HepG2 (cell line): Measurements from ENCODE around the gene AKAP12.

Experiments used
- CAMTA2 ChIP-seq: sonication (generic); formaldehyde crosslinking; IDR thresholded peaks from 2 replicates; pipeline ENCODE4 v1.4.0; 2020; ENCODE audit warnings: mild to moderate bottlenecking, missing genetic modification reagents, borderline replicate concordance
- JUN ChIP-seq: sonication (generic); formaldehyde crosslinking; IDR thresholded peaks from 2 replicates; pipeline ENCODE4 v1.4.0; 2020; ENCODE audit warnings: mild to moderate bottlenecking, missing genetic modification reagents
- NFIC ChIP-seq: IDR thresholded peaks from 2 replicates; pipeline ENCODE4 v1.6.1; 2012; ENCODE audit warnings: mild to moderate bottlenecking, low read length, inconsistent platforms
- PHF5A ChIP-seq: IDR thresholded peaks from one replicate; pipeline ENCODE4 v1.6.1; 2018; ENCODE audit warnings: low read depth, missing genetic modification reagents; ENCODE audit not compliant: unreplicated experiment
- TBX2 ChIP-seq: sonication (generic); formaldehyde crosslinking; IDR thresholded peaks from 2 replicates; pipeline ENCODE4 v1.5.0; 2020; ENCODE audit warnings: missing genetic modification reagents, mild to moderate bottlenecking, borderline replicate concordance
- ZNF225 ChIP-seq: sonication (generic); formaldehyde crosslinking; IDR thresholded peaks from 2 replicates; pipeline ENCODE4 v1.4.0; 2020; ENCODE audit warnings: mild to moderate bottlenecking, missing genetic modification reagents
- ZNF44 ChIP-seq: sonication (generic); formaldehyde crosslinking; IDR thresholded peaks from 2 replicates; pipeline ENCODE4 v1.5.1; 2020; ENCODE audit warnings: mild to moderate bottlenecking, missing genetic modification reagents
- ZNF543 ChIP-seq: sonication (generic); formaldehyde crosslinking; IDR thresholded peaks from 2 replicates; pipeline ENCODE4 v1.4.0; 2020; ENCODE audit warnings: mild to moderate bottlenecking, missing genetic modification reagents
- TF ChIP-seq, protein P1 (sequence below): sonication (generic); formaldehyde crosslinking; IDR thresholded peaks from 2 replicates; pipeline ENCODE4 v1.8.1; 2022; ENCODE audit warnings: mild to moderate bottlenecking, missing genetic modification reagents
- TF ChIP-seq, protein P2 (sequence below): sonication (generic); formaldehyde crosslinking; IDR thresholded peaks from 2 replicates; pipeline ENCODE4; 2020; ENCODE audit warnings: missing genetic modification reagents, mild to moderate bottlenecking, borderline replicate concordance

DNA sequence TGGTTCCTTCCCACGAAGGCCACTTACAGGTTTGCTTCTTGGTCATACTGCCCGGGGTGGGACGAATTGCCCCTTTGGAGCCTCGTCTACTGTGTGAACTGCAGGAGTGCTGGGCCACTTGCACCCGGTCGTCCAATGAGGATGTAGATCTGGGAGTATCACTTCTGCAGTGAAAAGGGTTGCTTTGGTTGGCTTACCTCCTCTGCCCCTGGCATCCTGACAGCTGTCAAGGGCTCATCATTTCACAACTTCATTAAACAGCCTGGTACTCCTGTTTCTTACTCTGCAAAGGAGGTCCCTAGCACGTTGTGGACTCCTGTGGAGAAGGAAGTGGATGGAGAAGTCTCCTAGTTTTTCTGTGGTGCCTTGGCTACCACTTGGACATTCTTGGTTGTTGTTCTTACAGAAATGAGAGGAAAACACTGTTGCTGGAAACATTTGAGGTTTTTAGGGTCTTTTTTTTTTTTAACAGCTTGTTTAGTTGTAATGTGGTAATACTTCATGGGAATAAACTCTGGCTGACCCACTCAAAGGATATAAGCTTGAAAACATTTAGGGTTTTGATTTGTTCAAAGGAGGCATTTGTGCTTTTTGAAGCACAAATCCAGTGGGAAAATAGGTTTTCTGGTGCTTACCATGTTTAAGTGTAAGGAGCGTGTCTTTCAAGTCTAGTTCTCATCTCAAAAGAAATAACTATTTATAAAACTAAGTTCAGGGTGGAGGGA is 60.7 kb downstream of the AKAP12 start:
- TF ChIP-seq JUN (no peak), PHF5A (CRISPR knock-in tag) (no peak), ZNF543 (CRISPR knock-in tag) (no peak), TBX2 (no peak), ZNF225 (CRISPR knock-in tag) (no peak), ZNF44 (CRISPR knock-in tag) (no peak), NFIC (no peak), CAMTA2 (CRISPR knock-in tag) (no peak)
- TF ChIP-seq, protein P1, sequence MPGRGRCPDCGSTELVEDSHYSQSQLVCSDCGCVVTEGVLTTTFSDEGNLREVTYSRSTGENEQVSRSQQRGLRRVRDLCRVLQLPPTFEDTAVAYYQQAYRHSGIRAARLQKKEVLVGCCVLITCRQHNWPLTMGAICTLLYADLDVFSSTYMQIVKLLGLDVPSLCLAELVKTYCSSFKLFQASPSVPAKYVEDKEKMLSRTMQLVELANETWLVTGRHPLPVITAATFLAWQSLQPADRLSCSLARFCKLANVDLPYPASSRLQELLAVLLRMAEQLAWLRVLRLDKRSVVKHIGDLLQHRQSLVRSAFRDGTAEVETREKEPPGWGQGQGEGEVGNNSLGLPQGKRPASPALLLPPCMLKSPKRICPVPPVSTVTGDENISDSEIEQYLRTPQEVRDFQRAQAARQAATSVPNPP (CRISPR knock-in tag) = no peak
- TF ChIP-seq, protein P2, sequence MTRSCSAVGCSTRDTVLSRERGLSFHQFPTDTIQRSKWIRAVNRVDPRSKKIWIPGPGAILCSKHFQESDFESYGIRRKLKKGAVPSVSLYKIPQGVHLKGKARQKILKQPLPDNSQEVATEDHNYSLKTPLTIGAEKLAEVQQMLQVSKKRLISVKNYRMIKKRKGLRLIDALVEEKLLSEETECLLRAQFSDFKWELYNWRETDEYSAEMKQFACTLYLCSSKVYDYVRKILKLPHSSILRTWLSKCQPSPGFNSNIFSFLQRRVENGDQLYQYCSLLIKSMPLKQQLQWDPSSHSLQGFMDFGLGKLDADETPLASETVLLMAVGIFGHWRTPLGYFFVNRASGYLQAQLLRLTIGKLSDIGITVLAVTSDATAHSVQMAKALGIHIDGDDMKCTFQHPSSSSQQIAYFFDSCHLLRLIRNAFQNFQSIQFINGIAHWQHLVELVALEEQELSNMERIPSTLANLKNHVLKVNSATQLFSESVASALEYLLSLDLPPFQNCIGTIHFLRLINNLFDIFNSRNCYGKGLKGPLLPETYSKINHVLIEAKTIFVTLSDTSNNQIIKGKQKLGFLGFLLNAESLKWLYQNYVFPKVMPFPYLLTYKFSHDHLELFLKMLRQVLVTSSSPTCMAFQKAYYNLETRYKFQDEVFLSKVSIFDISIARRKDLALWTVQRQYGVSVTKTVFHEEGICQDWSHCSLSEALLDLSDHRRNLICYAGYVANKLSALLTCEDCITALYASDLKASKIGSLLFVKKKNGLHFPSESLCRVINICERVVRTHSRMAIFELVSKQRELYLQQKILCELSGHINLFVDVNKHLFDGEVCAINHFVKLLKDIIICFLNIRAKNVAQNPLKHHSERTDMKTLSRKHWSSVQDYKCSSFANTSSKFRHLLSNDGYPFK (CRISPR knock-in tag) = no peak
